ENCODE measurements around the gene RRAS.

- TF ChIP-seq CTCF (IDR thresholded peaks at IDR 0.05), result no peak
- no peak for TF ChIP-seq POLR2AphosphoS5 (IDR thresholded peaks at IDR 0.05)
- TF ChIP-seq POLR2A (IDR thresholded peaks at IDR 0.05; ENCODE audit: low read depth), result no peak
These were observed 13.5 kb upstream of the RRAS start for GRCh38 chr19:49653466-49653806.
